HG02885 (cell line): ENCODE results near the gene CHDH.
A peak's percentile ranks its signal among the peaks of the same experiment; 100 is the strongest.

ENCODE experiments used
- ATAC-seq: cut with Tn5 transposase; IDR thresholded peaks from one replicate; pipeline ENCODE4 v1.9.1; 2021; ENCODE audit warnings: mild to moderate bottlenecking; ENCODE audit not compliant: unreplicated experiment, poor library complexity

CHDH gene

DNA sequence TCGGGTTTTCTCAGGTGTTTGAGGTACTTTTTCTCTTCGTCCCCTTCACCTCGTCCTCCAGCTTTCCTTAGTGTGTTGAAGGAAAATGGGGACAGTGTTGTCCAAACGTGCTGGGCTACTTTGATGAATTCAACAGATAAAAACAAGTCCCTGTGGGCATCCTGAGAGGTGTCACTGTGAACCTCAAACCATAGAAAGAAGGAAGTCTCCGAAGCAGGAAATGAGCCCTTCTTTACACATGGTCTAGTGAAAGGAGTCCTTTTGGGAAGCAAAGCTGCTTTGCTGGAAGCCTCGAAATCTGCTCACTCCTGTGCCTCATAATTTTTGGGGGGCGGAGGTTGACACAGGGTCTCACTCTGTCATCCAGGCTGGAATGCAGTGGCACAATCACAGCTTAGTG lies 10.7 kb upstream of the CHDH start:
- ATAC-seq: no peak

- no peak for ATAC-seq
Observed at GRCh38 chr3:53850895-53851294, 4.7 kb upstream of the CHDH start.

DNA sequence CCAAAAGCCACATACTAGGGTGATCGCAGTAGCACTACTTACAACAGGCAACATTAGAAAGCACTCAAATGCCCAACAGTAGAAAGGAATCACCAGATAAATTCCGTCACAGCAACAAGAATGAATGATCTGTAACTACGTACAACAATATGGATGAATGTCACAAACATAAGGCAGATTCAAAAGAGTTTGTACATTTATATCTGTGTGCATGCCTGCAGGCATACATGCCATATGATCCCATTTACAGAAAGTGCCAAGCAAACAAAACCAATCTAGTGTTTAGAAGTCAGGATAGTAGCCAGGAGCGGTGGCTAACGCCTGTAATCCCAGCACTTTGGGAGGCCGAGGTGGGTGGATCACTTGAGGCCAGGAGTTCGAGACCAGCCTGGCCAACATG lies 3.7 kb upstream of the CHDH start:
- ATAC-seq: no peak

GRCh38 chr3:53846851-53847155 lies 584 bp upstream of the CHDH start:
- no peak for ATAC-seq

GRCh38 chr3:53845881-53846133 lies 412 bp downstream of the CHDH start:
- no peak for ATAC-seq

GRCh38 chr3:53845103-53845880 lies 927 bp downstream of the CHDH start:
- peak; percentile 35 for ATAC-seq

DNA sequence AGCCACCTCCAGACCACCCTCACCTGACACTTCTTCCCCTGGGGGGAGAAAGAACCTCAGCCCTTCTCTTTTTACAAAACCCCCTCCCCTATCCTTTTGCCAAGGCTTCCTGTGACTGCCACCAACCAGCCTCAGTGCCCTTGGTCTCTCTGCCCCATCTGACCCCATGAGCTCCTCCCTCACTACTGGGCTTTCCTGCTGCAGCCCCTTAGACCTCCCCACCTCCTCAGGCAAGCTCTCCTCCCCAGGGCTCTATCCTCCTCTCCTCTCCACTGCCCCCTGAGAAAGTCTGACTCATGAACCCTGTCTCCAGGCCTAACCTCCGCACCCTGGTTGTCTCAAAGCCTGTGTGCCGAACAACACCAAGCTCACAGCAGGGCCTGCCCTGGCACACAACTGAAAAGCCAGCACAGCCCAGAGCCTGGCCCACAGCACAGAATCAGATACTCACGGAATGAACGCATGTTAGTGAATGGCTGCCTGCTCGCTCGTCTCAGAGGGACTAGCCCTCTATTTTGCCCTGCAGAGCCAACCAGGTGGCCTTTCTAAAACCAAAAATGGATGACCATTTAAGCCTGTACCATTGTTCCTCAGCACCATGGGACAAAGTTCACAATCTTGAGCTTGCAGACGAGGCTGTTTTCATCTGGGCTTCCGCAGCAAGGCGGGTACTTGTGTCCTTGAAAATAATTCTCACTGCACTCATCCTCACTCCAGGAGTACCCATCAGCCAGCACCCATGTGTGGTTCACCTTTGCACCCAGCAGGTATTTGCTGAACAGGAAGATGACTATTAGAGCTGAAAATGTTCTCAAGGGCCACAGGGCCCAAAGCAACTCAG lies 1.7 kb downstream of the CHDH start:
- no peak for ATAC-seq

- ATAC-seq: no peak
Observed at GRCh38 chr3:53843195-53844177, 2.7 kb downstream of the CHDH start.

DNA sequence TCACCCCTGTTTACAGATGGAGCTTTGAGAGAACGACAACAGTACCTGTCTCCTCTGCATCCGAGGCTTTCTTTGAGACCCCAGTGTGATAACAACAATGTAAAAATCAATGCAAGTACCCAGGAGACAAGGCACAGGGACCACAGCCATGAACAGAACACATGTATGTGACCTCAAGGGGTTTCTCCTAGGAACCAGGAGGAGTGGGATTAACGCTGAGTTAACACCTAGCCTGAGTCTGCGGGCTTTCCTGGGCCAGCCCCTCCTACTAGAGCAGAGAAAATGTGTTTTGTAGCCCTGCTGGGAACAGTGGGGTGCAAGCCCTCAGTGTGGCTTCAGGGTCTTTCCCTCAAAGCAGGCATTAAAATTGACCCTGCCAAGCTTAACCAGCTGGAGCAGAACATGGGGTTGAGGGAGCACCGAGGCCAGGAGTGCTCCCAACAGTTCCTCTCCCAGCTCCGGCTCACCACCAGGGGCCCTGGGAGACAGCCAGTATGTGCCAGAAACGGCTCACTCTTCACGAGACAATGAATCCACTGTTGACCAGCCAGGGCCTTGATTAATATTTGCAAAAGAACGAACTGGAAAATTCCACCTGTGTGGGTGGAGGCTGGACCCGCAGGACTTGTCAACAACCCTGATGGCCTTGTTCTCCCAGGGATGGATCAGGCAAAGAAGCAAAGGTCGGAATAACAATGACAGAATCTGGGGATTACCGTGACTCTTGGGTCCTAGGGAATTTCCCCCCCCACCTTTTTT lies 3.6 kb downstream of the CHDH start:
- no peak for ATAC-seq

DNA sequence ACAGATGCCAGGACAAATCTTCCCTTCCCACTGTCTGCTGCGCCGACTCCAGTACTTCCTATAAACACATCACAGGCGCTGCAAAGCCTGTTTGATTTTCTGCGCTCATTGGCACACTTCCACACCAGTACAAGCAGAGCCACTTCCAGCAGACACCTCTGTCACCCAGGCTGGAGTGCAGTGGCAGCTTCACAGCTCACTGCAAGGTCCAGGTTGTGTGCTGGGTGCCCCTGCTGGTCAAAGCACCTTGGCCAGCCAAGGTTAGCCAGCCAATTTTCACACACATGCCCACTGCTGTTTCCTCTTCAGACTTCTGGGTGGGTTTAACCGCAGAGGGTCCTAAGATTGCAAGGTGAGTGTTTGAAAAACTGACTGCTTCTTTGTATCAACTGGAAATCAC lies 4.9 kb downstream of the CHDH start:
- no peak for ATAC-seq

DNA sequence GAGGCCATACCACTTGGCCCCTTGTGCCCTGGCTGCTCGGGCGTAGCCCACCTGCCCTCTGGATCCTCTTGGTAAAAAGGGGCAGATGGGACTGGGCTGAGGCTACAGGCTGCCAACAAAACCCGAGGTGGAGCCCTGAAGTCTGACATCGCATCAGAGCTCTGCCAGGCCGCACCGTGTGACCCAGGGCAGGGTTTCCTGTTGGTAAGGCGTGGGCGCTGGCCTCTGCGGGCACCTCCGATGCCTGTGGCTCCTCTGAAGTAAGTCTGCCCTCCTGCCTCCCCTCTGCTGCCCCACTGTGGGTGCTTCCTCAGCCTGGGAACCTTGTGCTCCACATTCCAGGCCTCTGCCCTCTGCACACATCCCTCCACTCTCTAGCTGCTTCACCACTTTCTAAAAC lies 8.9 kb downstream of the CHDH start:
- no peak for ATAC-seq

DNA sequence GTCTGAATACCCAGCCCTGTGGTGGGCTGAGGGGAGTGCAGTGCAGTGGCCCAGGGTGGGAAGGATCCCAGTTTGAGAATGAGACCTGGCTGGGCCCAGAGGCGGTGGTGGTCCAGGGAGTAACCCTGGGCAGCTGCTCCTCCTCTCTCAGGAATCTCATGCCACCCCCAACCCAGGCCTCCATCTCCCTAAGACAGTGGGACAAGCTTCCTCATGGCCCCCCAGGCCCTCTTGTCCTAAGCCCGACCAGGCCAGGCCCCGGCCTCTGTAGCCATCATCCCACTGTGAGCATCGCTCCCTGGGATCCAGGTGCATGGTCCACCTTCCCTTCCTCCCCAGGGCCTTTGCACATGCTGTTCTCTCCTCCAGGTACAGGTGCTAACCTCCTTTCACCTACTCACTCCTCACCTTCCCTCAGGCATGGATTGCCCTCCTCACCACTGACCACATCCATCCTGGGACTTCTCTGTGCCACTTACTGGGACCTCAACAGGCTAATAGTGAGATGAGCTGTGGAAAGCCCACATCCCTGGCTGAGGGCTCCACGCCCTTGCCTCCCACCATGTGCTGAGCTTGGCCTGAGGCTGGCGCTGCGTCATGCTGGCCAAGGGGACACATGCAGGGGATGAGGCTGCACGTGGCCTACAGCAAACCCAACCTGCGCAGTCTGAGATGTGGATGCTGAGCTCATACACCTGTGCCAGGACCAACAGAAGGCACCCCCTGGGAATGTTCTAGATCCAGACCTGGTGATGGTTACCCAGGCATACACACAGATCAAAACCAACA lies 9.9 kb downstream of the CHDH start:
- no peak for ATAC-seq

- no peak for ATAC-seq
Observed at GRCh38 chr3:53835257-53835656, 11.0 kb downstream of the CHDH start.

GRCh38 chr3:53834429-53835095 lies 11.7 kb downstream of the CHDH start:
- ATAC-seq: no peak

DNA sequence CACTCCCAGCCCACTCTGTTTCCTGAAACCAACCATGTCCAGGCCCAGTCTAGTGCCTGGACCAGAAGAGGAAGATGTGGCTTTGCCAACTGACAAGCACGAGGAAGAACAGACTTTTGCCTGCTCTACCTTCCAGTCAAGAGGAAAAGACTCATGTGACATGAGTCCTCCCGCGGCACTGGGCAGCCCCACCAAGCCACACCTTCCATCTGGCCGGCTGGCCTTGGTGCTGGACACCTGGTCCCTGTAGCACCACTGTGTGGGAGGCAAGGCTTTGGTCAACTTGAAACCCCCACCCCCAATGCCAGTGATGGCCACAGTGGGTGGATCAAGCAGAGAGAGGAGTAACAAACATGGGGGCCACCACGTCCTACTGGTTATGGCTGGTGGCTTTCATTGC lies 12.5 kb downstream of the CHDH start:
- ATAC-seq: no peak

DNA sequence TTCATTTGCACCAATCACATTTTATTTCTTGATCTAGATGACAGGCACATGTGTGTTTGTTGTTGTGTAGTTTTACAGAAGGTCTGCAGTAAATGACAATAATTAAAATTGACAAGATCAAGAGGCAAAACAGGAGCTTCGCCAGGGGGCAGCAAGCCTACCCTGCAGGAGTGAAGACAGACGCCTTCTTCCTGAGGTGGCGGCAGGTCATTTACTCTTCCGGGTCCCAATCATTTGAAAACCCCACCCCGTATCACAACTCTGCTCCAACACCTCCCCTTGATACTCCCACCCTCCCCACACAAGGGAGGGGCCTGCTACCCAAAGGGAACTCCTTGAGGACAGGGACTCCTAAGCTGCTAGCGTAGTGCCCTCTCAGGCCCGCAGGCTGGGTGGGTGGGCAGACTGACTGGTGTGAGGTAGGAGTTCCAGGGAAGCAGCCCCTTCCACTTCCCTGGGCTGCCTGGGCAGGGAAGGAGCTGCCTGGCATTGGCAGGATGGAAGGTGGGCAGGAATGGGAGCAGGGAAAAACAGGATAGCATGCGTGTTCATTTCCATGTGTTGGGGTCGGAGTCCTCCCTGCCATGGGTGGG lies 13.1 kb downstream of the CHDH start:
- no peak for ATAC-seq

GRCh38 chr3:53830944-53831343 lies 15.3 kb downstream of the CHDH start:
- no peak for ATAC-seq

- ATAC-seq: no peak
Observed at GRCh38 chr3:53829605-53830004, 16.6 kb downstream of the CHDH start.

DNA sequence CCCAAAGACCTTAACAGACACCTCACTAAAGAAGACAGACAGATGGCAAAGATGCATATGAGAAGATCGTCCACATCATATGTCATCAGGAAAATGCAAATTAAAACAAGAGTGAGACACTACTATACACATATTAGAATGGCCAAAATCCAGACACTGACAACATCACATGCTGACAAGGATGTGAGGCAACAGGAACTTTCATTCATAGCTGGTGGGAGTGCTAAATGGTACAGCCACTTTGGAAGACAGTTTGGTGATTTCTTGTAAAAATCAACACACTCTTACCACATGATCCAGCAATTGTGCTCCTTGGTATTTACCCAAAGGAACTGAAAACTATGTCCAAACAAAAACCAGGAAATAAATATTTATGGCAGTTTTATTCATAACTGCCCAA lies 17.6 kb downstream of the CHDH start:
- no peak for ATAC-seq
